ENCODE results near the gene MUTYH. TPM values are rescaled to one million over a fixed set of nuclear protein-coding genes. Genes with fewer than 3 reads are reported as not detected.

The MUTYH gene
- total and polyA plus RNA-seq, 2 donors from 2014 or later, result 24.1 to 29.0 TPM

DNA sequence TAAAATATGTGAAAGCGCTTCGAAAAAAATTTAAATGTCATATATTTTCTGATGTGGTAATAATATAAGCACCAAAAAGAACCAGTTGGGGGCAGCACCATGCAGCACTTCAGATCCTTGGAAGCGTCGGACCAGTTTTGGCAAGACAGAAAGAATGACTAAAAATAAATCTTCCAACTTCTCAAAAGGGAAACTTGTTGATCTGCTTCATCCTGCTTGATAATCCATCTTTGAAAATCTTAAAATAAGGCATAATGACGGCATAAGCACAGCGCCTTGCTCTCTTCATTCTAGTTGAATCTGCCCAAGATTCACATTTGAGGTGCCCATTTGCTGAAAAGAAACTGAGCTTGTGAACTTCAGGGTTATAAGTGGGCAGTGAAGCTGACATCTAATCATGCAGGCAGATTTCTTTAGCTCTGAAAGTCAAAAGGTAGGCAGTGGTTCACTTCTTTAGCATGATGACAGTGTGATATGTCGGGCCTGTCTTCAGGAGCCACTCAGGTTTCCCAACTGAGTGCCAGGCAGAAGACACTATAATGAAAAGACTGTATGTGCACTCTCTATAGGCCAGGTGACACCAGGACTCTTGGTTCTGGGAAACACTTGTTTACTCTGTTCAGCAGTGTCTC is 19.8 kb upstream of the MUTYH start:
- Histone ChIP-seq H3K36me3 (ENCODE audit: control insufficient read depth in 2 of 3, insufficient read depth in 3 of 3, low read length in 3 of 3) (no peaks in the 10 kb centered on the region), H3K4me3 (ENCODE audit: low read length in 3 of 3) (peak overlapping the region in 1 of 3 donors; percentile 1), H3K4me1 (ENCODE audit: control insufficient read depth in 2 of 3, insufficient read depth in 2 of 3, low read depth in 1 of 3, low read length in 3 of 3) (peaks cover 0 to 6% (median 0%) of the 10 kb centered on the region in 3 donors), H3K27me3 (ENCODE audit: control insufficient read depth, insufficient read depth, low read length) (no peaks in the 10 kb centered on the region), H3K27ac (ENCODE audit: low read depth in 2 of 2, low read length in 2 of 2) (peak overlapping the region; percentile 19 to 36), H3K9me3 (ENCODE audit: control insufficient read depth in 2 of 3, insufficient read depth in 1 of 3, low read length in 3 of 3) (no peaks in the 10 kb centered on the region), H3K9ac (ENCODE audit: low read length in 3 of 3) (no peak overlapping the region)
- intact Hi-C loops (cut with DNase I), result loop anchor here (5.0 kb wide), 2 partner anchors 132 to 212 kb away; partner anchors contain the start of gene TESK2
- FAIRE-seq (peak; percentile 91), DNase-seq (peak in 4 of 5 donors; percentile 38 to 84 (median 55))
- TF ChIP-seq, protein P1, sequence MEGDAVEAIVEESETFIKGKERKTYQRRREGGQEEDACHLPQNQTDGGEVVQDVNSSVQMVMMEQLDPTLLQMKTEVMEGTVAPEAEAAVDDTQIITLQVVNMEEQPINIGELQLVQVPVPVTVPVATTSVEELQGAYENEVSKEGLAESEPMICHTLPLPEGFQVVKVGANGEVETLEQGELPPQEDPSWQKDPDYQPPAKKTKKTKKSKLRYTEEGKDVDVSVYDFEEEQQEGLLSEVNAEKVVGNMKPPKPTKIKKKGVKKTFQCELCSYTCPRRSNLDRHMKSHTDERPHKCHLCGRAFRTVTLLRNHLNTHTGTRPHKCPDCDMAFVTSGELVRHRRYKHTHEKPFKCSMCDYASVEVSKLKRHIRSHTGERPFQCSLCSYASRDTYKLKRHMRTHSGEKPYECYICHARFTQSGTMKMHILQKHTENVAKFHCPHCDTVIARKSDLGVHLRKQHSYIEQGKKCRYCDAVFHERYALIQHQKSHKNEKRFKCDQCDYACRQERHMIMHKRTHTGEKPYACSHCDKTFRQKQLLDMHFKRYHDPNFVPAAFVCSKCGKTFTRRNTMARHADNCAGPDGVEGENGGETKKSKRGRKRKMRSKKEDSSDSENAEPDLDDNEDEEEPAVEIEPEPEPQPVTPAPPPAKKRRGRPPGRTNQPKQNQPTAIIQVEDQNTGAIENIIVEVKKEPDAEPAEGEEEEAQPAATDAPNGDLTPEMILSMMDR (IDR thresholded peaks at IDR 0.05; ENCODE audit: borderline replicate concordance, extremely low read depth, insufficient read depth), result peak; percentile 60

DNA sequence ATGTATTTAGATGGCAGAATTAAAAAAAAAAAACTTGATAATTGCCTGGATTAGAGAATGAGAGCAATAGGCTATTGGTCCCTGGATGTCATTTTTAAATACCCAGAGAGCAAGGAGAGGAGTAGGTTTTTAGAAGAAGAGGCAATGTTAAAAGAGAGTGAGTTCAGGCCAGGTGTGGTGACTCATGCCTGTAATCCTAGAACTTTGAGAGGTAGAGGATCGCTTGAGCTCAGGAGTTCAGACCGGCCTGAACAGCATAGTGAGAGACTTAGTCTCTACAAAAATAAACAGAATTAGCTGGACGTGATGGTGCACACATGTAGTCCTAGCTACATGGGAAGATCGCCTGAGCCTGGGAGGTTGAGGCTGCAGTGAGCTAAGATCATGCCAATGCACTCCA is 15.9 kb upstream of the MUTYH start:
- H3K4me3 ChIP-seq (ENCODE audit: low read length in 3 of 3), result no peak overlapping the region
- no peaks in the 10 kb centered on the region for H3K36me3 ChIP-seq (ENCODE audit: control insufficient read depth in 2 of 3, insufficient read depth in 3 of 3, low read length in 3 of 3)
- H3K9ac ChIP-seq (ENCODE audit: low read length in 3 of 3), result no peak overlapping the region
- no peaks in the 10 kb centered on the region for H3K9me3 ChIP-seq (ENCODE audit: control insufficient read depth in 2 of 3, insufficient read depth in 1 of 3, low read length in 3 of 3)
- TF ChIP-seq, protein P1 (IDR thresholded peaks at IDR 0.05; ENCODE audit: borderline replicate concordance, extremely low read depth, insufficient read depth), result no peak
- H3K27me3 ChIP-seq (ENCODE audit: control insufficient read depth, insufficient read depth, low read length), result no peaks in the 10 kb centered on the region
- DNase-seq (no peak), FAIRE-seq (no peak)
- H3K4me1 ChIP-seq (ENCODE audit: control insufficient read depth in 2 of 3, insufficient read depth in 2 of 3, low read depth in 1 of 3, low read length in 3 of 3), result peaks cover 0 to 6% (median 0%) of the 10 kb centered on the region in 3 donors
- H3K27ac ChIP-seq (ENCODE audit: low read depth in 2 of 2, low read length in 2 of 2), result no peak overlapping the region
- intact Hi-C loops (cut with DNase I), result loop anchor here (5.0 kb wide), 2 partner anchors 136 to 216 kb away; partner anchors contain the start of gene TESK2

DNA sequence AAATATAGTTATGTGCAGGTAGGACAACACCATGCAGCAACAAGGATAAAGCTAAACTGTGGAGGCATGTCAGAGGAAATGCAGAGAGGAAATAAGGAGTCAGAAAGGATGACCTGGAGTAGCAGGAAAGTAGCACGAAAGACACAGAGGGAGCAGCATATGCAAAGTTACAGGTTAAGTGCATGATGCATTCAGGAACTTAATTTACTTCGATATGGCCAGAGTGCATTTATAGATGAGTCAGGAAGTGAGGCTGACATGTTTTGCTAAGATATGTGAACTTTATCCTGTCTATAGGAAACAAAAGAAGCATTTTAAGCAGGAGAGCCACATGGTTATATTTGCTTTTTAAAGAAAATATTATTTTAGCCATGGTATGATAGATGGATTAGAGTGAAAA is 15.4 kb upstream of the MUTYH start:
- TF ChIP-seq, protein P1 (IDR thresholded peaks at IDR 0.05; ENCODE audit: borderline replicate concordance, extremely low read depth, insufficient read depth), result no peak
- no peaks in the 10 kb centered on the region for H3K36me3 ChIP-seq (ENCODE audit: control insufficient read depth in 2 of 3, insufficient read depth in 3 of 3, low read length in 3 of 3)
- FAIRE-seq (no peak), DNase-seq (no peak)
- H3K4me3 ChIP-seq (ENCODE audit: low read length in 3 of 3), result no peak overlapping the region
- H3K27ac ChIP-seq (ENCODE audit: low read depth in 2 of 2, low read length in 2 of 2), result no peak overlapping the region
- peaks cover 0 to 6% (median 0%) of the 10 kb centered on the region in 3 donors for H3K4me1 ChIP-seq (ENCODE audit: control insufficient read depth in 2 of 3, insufficient read depth in 2 of 3, low read depth in 1 of 3, low read length in 3 of 3)
- no peaks in the 10 kb centered on the region for H3K27me3 ChIP-seq (ENCODE audit: control insufficient read depth, insufficient read depth, low read length)
- intact Hi-C loops (cut with DNase I), result loop anchor here (5.0 kb wide), 2 partner anchors 137 to 217 kb away; partner anchors contain the start of gene TESK2
- H3K9me3 ChIP-seq (ENCODE audit: control insufficient read depth in 2 of 3, insufficient read depth in 1 of 3, low read length in 3 of 3), result no peaks in the 10 kb centered on the region
- H3K9ac ChIP-seq (ENCODE audit: low read length in 3 of 3), result no peak overlapping the region

Data from kidney (tissue), 14 donors.